Right lobe of liver (tissue), 4 donors: ENCODE data around the gene ZSCAN22.

Source experiments
- CTCF ChIP-seq, 4 donors: fragments of 200-600 bp in 3 of 4; fragments of 450-650 bp in 1 of 4; IDR thresholded peaks; one replicate each; pipeline versions ENCODE4 v1.5.1 to v1.8.0; 2016 to 2022; ENCODE audit warnings: antibody characterized with exemption in 4 of 4, mild to moderate bottlenecking in 2 of 4
- POLR2A ChIP-seq: fragments of 450-650 bp; IDR thresholded peaks from one replicate; pipeline ENCODE4 v1.6.1; 2017; ENCODE audit warnings: antibody characterized with exemption, mild to moderate bottlenecking
- donor health status: DM: no; HTN: no; CAD: no.
- donor health status: DM: no; HTN: no; CAD: no.
- donor health status: DM: no; HTN: yes; CAD: no.

- TF ChIP-seq POLR2A, result no peak
- no peak for TF ChIP-seq CTCF (IDR thresholded peaks at IDR 0.05)
Measured at GRCh38 chr19:58307736-58308135, 19.1 kb upstream of the ZSCAN22 start.
